H1 (cell line): ENCODE measurements around the gene DTNB. TPM values are rescaled to one million over a fixed set of nuclear protein-coding genes. Genes with fewer than 3 reads are reported as not detected.

Experiments
- CTCF ChIA-PET: fragments of 300-600 bp; sonication (Branson Sonifier 250); formaldehyde crosslinking; loops from one replicate; lab custom pipeline; 2021; ENCODE audit not compliant: partially characterized antibody; lab: Charles Lee
- POLR2A ChIA-PET: fragments of 300-600 bp; sonication (Branson Sonifier 250); formaldehyde crosslinking; loops from one replicate; lab custom pipeline; 2021; ENCODE audit warnings: inconsistent platforms; ENCODE audit not compliant: partially characterized antibody; lab: Charles Lee
- DNase-seq, 2 experiments: peaks; one replicate each; pipeline versions ENCODE4 v3.0.0 to v3.0.0-alpha.2; 2010 to 2022; ENCODE audit warnings: low spot score in 2 of 2, low read depth in 1 of 2, mixed read lengths in 1 of 2
- FAIRE-seq: peaks from 2 replicates; lab custom pipeline; 2011; peaks lifted over from hg19 to GRCh38; lab: Jason Lieb, UNC
- H2AFZ ChIP-seq: 2 replicates; pipeline ENCODE4 v1.8.1; 2012; ENCODE audit warnings: low read length, inconsistent platforms
- H2AK5ac ChIP-seq: 2 replicates; pipeline ENCODE4 v1.6.1; 2013; ENCODE audit warnings: low read depth, low read length
- H2BK120ac ChIP-seq: replicated peaks from 2 replicates; pipeline ENCODE3; 2013; ENCODE audit warnings: low read depth, low read length, inconsistent platforms
- H2BK12ac ChIP-seq: 2 replicates; pipeline ENCODE4 v1.6.1; 2013; ENCODE audit warnings: low read depth, low read length
- H2BK15ac ChIP-seq: 2 replicates; pipeline ENCODE4 v1.6.1; 2013; ENCODE audit warnings: low read length
- H2BK20ac ChIP-seq: 2 replicates; pipeline ENCODE4 v1.6.1; 2013; ENCODE audit warnings: low read length
- H2BK5ac ChIP-seq: 2 replicates; pipeline ENCODE4 v1.6.1; 2013; ENCODE audit warnings: low read depth, low read length
- H3K14ac ChIP-seq: 2 replicates; pipeline ENCODE4 v1.6.1; 2013; ENCODE audit warnings: inconsistent platforms; ENCODE audit not compliant: insufficient read length
- H3K18ac ChIP-seq: 2 replicates; pipeline ENCODE4 v1.6.1; 2013; ENCODE audit warnings: low read length; ENCODE audit errors: extremely low read depth
- H3K23ac ChIP-seq: 2 replicates; pipeline ENCODE4 v1.6.1; 2013; ENCODE audit warnings: inconsistent platforms; ENCODE audit not compliant: insufficient read length
- H3K23me2 ChIP-seq: 2 replicates; pipeline ENCODE4 v1.6.1; 2013; ENCODE audit warnings: low read depth, low read length
- H3K27ac ChIP-seq: 2 replicates; pipeline ENCODE4 v1.6.1; 2011; ENCODE audit warnings: low read depth, low read length, inconsistent platforms
- H3K27me3 ChIP-seq, 4 experiments: replicated peaks in 1 of 4; 1 replicate in 1 of 4; 2 replicates in 3 of 4; pipeline versions ENCODE4 v1.6.1 to v1.8.1; 2011 to 2013; ENCODE audit warnings: low read length in 3 of 4, mild to moderate bottlenecking in 3 of 4, inconsistent platforms in 2 of 4, mixed read lengths in 2 of 4, moderate library complexity in 1 of 4; ENCODE audit not compliant: control insufficient read depth in 3 of 4, insufficient read depth in 3 of 4; ENCODE audit errors: extremely low read depth in 1 of 4
- H3K36me3 ChIP-seq, 4 experiments: 2 replicates each; pipeline versions ENCODE4 v1.6.1 to v1.8.1; 2011 to 2013; ENCODE audit warnings: mild to moderate bottlenecking in 4 of 4, low read length in 3 of 4, moderate library complexity in 2 of 4, control low read depth in 1 of 4, inconsistent platforms in 1 of 4; ENCODE audit not compliant: insufficient read depth in 4 of 4, control insufficient read depth in 2 of 4
- H3K4ac ChIP-seq: replicated peaks from 2 replicates; pipeline ENCODE3; 2013; ENCODE audit warnings: low read length, low read depth, mixed read lengths, inconsistent platforms; ENCODE audit not compliant: insufficient read length
- H3K4me1 ChIP-seq, 4 experiments: replicated peaks in 1 of 4; 1 replicate in 1 of 4; 2 replicates in 3 of 4; pipeline versions ENCODE4 v1.6.1 to v1.8.1; 2011 to 2013; ENCODE audit warnings: low read length in 3 of 4, inconsistent platforms in 2 of 4, mixed read lengths in 1 of 4; ENCODE audit not compliant: insufficient read depth in 4 of 4, control insufficient read depth in 3 of 4
- H3K4me2 ChIP-seq, 2 experiments: 2 replicates each; pipeline versions ENCODE4 v1.6.1 to v1.8.1; 2011 to 2013; ENCODE audit warnings: low read depth in 2 of 2, low read length in 2 of 2, control low read depth in 1 of 2, inconsistent platforms in 1 of 2, mild to moderate bottlenecking in 1 of 2; ENCODE audit not compliant: insufficient read depth in 1 of 2
- H3K4me3 ChIP-seq, 4 experiments: fragments of 200-600, 300-600 bp in 1 of 4; sonication (generic), shearing (Covaris generic), sonication (Bioruptor Twin) in 1 of 4; 2 replicates each; pipeline versions ENCODE4 v1.5.1 to v1.8.1; 2011 to 2016; ENCODE audit warnings: low read length in 4 of 4, low read depth in 3 of 4, control low read depth in 2 of 4, inconsistent platforms in 2 of 4, mild to moderate bottlenecking in 2 of 4, mixed read lengths in 1 of 4, moderate library complexity in 1 of 4; ENCODE audit not compliant: insufficient read depth in 2 of 4; ENCODE audit errors: extremely low read depth in 1 of 4
- H3K56ac ChIP-seq: replicated peaks from 2 replicates; pipeline ENCODE3; 2013; ENCODE audit warnings: low read depth, mild to moderate bottlenecking, mixed read lengths, low read length, inconsistent platforms; ENCODE audit not compliant: insufficient read length
- H3K79me1 ChIP-seq: 2 replicates; pipeline ENCODE4 v1.6.1; 2013; ENCODE audit warnings: low read depth, low read length, control low read depth
- H3K79me2 ChIP-seq, 2 experiments: 2 replicates each; pipeline versions ENCODE4 v1.6.1 to v1.8.1; 2012 to 2013; ENCODE audit warnings: low read length in 2 of 2, mild to moderate bottlenecking in 2 of 2, inconsistent platforms in 1 of 2; ENCODE audit not compliant: insufficient read depth in 2 of 2, control insufficient read depth in 1 of 2
- H3K9ac ChIP-seq, 4 experiments: replicated peaks in 1 of 4; 1 replicate in 1 of 4; 2 replicates in 3 of 4; pipeline versions ENCODE4 v1.6.1 to v1.8.1; 2011 to 2013; ENCODE audit warnings: low read depth in 3 of 4, low read length in 3 of 4, control low read depth in 2 of 4, mild to moderate bottlenecking in 2 of 4, moderate library complexity in 2 of 4, inconsistent platforms in 1 of 4; ENCODE audit errors: extremely low read depth in 1 of 4
- H3K9me3 ChIP-seq, 2 experiments: 2 replicates each; pipeline versions ENCODE4 v1.6.1 to v1.8.1; 2012 to 2013; ENCODE audit warnings: mild to moderate bottlenecking in 2 of 2, moderate library complexity in 2 of 2, control low read depth in 1 of 2, inconsistent platforms in 1 of 2, low read depth in 1 of 2, low read length in 1 of 2, mixed read lengths in 1 of 2; ENCODE audit not compliant: insufficient read depth in 2 of 2
- H4K20me1 ChIP-seq, 2 experiments: replicated peaks in 1 of 2; 2 replicates each; pipeline versions ENCODE3 to v1.8.1; 2011 to 2013; ENCODE audit warnings: inconsistent platforms in 2 of 2, low read length in 2 of 2, mild to moderate bottlenecking in 1 of 2; ENCODE audit not compliant: insufficient read depth in 2 of 2, control insufficient read depth in 1 of 2
- H4K5ac ChIP-seq: 2 replicates; pipeline ENCODE4 v1.6.1; 2013; ENCODE audit warnings: low read length, low read depth, mixed read lengths, inconsistent platforms; ENCODE audit not compliant: insufficient read length
- H4K8ac ChIP-seq: 2 replicates; pipeline ENCODE4 v1.8.0; 2013; ENCODE audit warnings: mild to moderate bottlenecking, moderate library complexity, low read length, inconsistent platforms; ENCODE audit not compliant: insufficient read depth; ENCODE audit errors: extremely low read depth
- H4K91ac ChIP-seq: replicated peaks from 2 replicates; pipeline ENCODE3; 2013; ENCODE audit warnings: low read length, mixed read lengths, inconsistent platforms; ENCODE audit not compliant: insufficient read length
- BCL11A ChIP-seq, 2 experiments: IDR thresholded peaks; one replicate each; pipeline ENCODE4 v1.6.1; 2011; ENCODE audit warnings: low read depth in 2 of 2, low read length in 2 of 2, mild to moderate bottlenecking in 2 of 2
- CHD1 ChIP-seq: IDR thresholded peaks from 2 replicates; pipeline ENCODE4 v1.6.1; 2012; ENCODE audit warnings: low read depth, low read length, improper control_type of control experiment
- FOSL1 ChIP-seq: IDR thresholded peaks from 2 replicates; pipeline ENCODE4 v1.6.1; 2011; ENCODE audit warnings: mild to moderate bottlenecking, low read depth, low read length, moderate library complexity; ENCODE audit not compliant: insufficient read depth
- GABPA ChIP-seq: IDR thresholded peaks from 2 replicates; pipeline ENCODE4 v1.6.1; 2011; ENCODE audit warnings: mild to moderate bottlenecking, low read length, moderate library complexity, borderline replicate concordance; ENCODE audit not compliant: insufficient read depth
- JUND ChIP-seq: IDR thresholded peaks from 2 replicates; pipeline ENCODE4 v1.6.1; 2011; ENCODE audit warnings: mild to moderate bottlenecking, improper control_type of control experiment, low read length
- KDM4A ChIP-seq: IDR thresholded peaks from one replicate; pipeline ENCODE4 v1.7.1; 2012; ENCODE audit warnings: low read depth, mild to moderate bottlenecking, moderate library complexity, low read length, inconsistent platforms; ENCODE audit not compliant: severe bottlenecking
- KDM5A ChIP-seq: fragments of 200-600 bp; IDR thresholded peaks from 2 replicates; pipeline ENCODE4 v1.7.1; 2012; ENCODE audit warnings: mild to moderate bottlenecking, low read length, inconsistent platforms, mixed read lengths
- MAFK ChIP-seq: IDR thresholded peaks from 2 replicates; pipeline ENCODE4 v1.6.1; 2012; ENCODE audit warnings: low read depth, mild to moderate bottlenecking, improper control_type of control experiment, low read length
- POLR2A ChIP-seq, 2 experiments: IDR thresholded peaks; 1 replicate in 1 of 2; 2 replicates in 1 of 2; pipeline ENCODE4 v1.6.1; 2011; ENCODE audit warnings: low read depth in 2 of 2, low read length in 2 of 2, mild to moderate bottlenecking in 2 of 2; ENCODE audit errors: control extremely low read depth in 1 of 2
- POLR2AphosphoS5 ChIP-seq: IDR thresholded peaks from 2 replicates; pipeline ENCODE4 v1.6.1; 2011; ENCODE audit warnings: low read depth, low read length
- SIN3A ChIP-seq, 2 experiments: IDR thresholded peaks in 1 of 2; conservative IDR thresholded peaks in 1 of 2; 2 replicates each; pipeline ENCODE4 v1.6.1; 2011 to 2012; ENCODE audit warnings: low read length in 2 of 2, improper control_type of control experiment in 1 of 2, low read depth in 1 of 2, mild to moderate bottlenecking in 1 of 2
- SIRT6 ChIP-seq: IDR thresholded peaks from one replicate; pipeline ENCODE4 v1.7.1; 2012; ENCODE audit warnings: low read length, inconsistent platforms
- SIX5 ChIP-seq: IDR thresholded peaks from 2 replicates; pipeline ENCODE4 v1.6.1; 2011; ENCODE audit warnings: mild to moderate bottlenecking, low read depth, low read length
- SP1 ChIP-seq: IDR thresholded peaks from 2 replicates; pipeline ENCODE4 v1.6.1; 2011; ENCODE audit warnings: low read depth, low read length
- SRF ChIP-seq: IDR thresholded peaks from 2 replicates; pipeline ENCODE4 v1.6.1; 2011; ENCODE audit warnings: mild to moderate bottlenecking, low read depth, low read length, moderate library complexity
- ZNF274 ChIP-seq: IDR thresholded peaks from 2 replicates; pipeline ENCODE4 v1.7.0; 2012; ENCODE audit warnings: low read length, borderline replicate concordance; ENCODE audit errors: extremely low read depth
- WGBS, 2 experiments: shearing (Covaris generic) in 1 of 2; methylation state at CpG; one replicate each; pipeline versions ENCODE4 v1.1.6 to v1.1.7; 2013 to 2015; ENCODE audit warnings: low lambda C conversion rate in 2 of 2, mixed read lengths in 2 of 2, inconsistent platforms in 1 of 2, low coverage in 1 of 2, missing lambda C conversion rate in 1 of 2; ENCODE audit not compliant: insufficient replicate concordance in 2 of 2, insufficient coverage in 1 of 2, insufficient read length in 1 of 2; ENCODE audit errors: extremely low coverage in 1 of 2, missing lambda C conversion rate in 1 of 2; 5-methylcytosine and 5-hydroxymethylcytosine counted together
- polyA plus RNA-seq, 7 experiments: library from polyadenylated mRNA; depleted of rRNA in 3 of 7; stranded (reverse) in 5 of 7; unstranded in 2 of 7; fragments of >200 nt in 5 of 7; fragments of 200-250 nt in 2 of 7; gene quantifications; 1 replicate in 5 of 7; 2 replicates in 1 of 7; 4 replicates in 1 of 7; pipeline versions ENCODE4 v1.2.1 to v1.2.3, GENCODE V29; 2011 to 2013; ENCODE audit warnings: missing spikeins in 2 of 7, mixed read lengths in 2 of 7
- total RNA-seq: library from RNA; stranded (reverse); fragmentation: NEBNext Ultra II Directional; extraction: Animal tissue kit (Norgen Biotek cat#: 25700); gene quantifications from 2 replicates; pipeline ENCODE4 v1.2.1, GENCODE V29; 2021

The DTNB gene
- total and polyA plus RNA-seq, 2 of the 8 experiments (the other 6 are each of a cell fraction or from before 2014, with no cell fraction given): 39.6 to 49.5 TPM

DNA sequence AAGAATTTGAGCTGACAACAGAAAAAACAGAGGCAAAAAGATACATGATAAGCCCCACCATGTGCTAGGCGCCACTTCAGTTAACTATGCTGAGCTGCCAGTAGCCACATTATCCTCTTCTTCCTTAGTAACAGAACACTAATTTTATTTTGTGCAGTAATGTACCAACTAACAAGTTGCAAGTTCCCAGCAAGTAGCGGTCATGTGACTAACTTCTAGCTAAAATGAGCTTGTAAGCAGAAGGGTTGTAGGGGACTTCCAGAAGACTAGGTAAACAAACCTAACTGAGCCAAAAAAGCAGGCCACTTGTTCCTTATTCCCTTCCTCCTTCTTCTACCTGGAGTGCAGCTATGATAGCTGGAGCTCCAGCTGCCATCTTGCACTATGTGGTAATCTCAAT lies 75.5 kb downstream of the DTNB start:
- no peak overlapping the region for H2AK5ac ChIP-seq
- peaks cover 0 to 2% of the 10 kb centered on the region in 2 experiments for H4K20me1 ChIP-seq
- WGBS, 2 experiments: 89% methylated on average over 2 of the region's 2 CpGs; no CpG with 5 or more reads in 1 of the 2 experiments
- H2BK5ac ChIP-seq: no peak overlapping the region
- H2AFZ ChIP-seq: no peak overlapping the region
- no peak overlapping the region for H2BK120ac ChIP-seq
- no peak overlapping the region for H3K4me3 ChIP-seq
- no peak overlapping the region for H3K9ac ChIP-seq
- no peak overlapping the region for H3K4me2 ChIP-seq
- peaks cover 0 to 4% (median 0%) of the 10 kb centered on the region in 4 experiments; a peak in 1 of 8 replicates for H3K36me3 ChIP-seq
- H3K79me1 ChIP-seq: no peaks in the 10 kb centered on the region
- H3K4me1 ChIP-seq: peaks cover 0 to 2% (median under 1%) of the 10 kb centered on the region in 4 experiments; a peak in 2 of 7 replicates
- H3K56ac ChIP-seq: no peak overlapping the region
- no peak overlapping the region for H2BK15ac ChIP-seq
- no peak overlapping the region for H3K23ac ChIP-seq
- H3K9me3 ChIP-seq: no peaks in the 10 kb centered on the region
- H3K79me2 ChIP-seq: peaks cover 0 to 2% of the 10 kb centered on the region in 2 experiments; a peak in 2 of 4 replicates
- FAIRE-seq (no peak), DNase-seq (no peak)
- no peak overlapping the region for H4K91ac ChIP-seq
- no peak overlapping the region for H3K27ac ChIP-seq
- no peak overlapping the region for H4K8ac ChIP-seq
- no peaks in the 10 kb centered on the region for H3K27me3 ChIP-seq
- H3K18ac ChIP-seq: no peak overlapping the region
- ChIA-PET POLR2A (no interaction called here), CTCF (interaction anchor here (2.2 kb wide), 1 partner anchor 9 kb away, joined by 7 read pairs; no protein-coding TSS in a partner anchor)
- no peak overlapping the region for H2BK20ac ChIP-seq
- H3K14ac ChIP-seq: no peak overlapping the region
- H3K4ac ChIP-seq: no peak overlapping the region
- H3K23me2 ChIP-seq: peaks cover 2% of the 10 kb centered on the region; the same call in 1 of the 2 replicates
- no peak overlapping the region for H4K5ac ChIP-seq
- no peak overlapping the region for H2BK12ac ChIP-seq
- no peak for TF ChIP-seq MAFK
- no peak for TF ChIP-seq SIX5
- TF ChIP-seq KDM4A: no peak
- TF ChIP-seq GABPA: no peak
- no peak for TF ChIP-seq SIN3A (conservative IDR thresholded peaks at IDR 0.05 in 1 of 2, IDR thresholded peaks at IDR 0.05 in 1 of 2; ENCODE audit: low read depth in 1 of 2, low read length in 2 of 2)
- no peak for TF ChIP-seq POLR2A (IDR thresholded peaks at IDR 0.05; ENCODE audit: control extremely low read depth in 1 of 2, low read depth in 2 of 2, low read length in 2 of 2)
- TF ChIP-seq ZNF274: no peak
- TF ChIP-seq FOSL1: no peak
- no peak for TF ChIP-seq KDM5A
- TF ChIP-seq SIRT6: no peak
- no peak for TF ChIP-seq CHD1
- no peak for TF ChIP-seq BCL11A (IDR thresholded peaks at IDR 0.05; ENCODE audit: low read depth in 2 of 2, low read length in 2 of 2)
- TF ChIP-seq POLR2AphosphoS5: no peak
- TF ChIP-seq SP1: no peak
- no peak for TF ChIP-seq SRF
- no peak for TF ChIP-seq JUND
